Measurements from ENCODE around the gene RASGRF2.

Gene RASGRF2

DNA sequence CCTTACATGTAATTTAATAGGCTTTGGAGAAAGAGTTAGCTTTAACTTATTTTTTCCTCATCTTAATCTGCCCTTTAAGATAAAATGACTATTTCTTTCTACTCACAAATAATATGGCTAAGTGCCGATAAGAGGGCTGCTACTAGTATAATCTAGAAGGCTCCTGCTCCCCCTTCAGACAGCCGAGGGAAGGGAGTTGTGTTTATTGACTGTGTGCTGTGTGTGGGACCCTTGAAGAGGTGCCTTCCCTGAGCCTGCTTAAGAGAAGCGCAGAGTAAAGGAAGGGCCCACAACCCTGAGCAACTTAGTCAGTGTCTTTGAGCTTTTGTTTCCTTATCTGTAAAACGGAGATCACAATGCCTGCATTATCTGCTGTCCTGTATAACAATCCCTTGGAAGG is 244.9 kb downstream of the RASGRF2 start:
- no peak for DNase-seq

DNA sequence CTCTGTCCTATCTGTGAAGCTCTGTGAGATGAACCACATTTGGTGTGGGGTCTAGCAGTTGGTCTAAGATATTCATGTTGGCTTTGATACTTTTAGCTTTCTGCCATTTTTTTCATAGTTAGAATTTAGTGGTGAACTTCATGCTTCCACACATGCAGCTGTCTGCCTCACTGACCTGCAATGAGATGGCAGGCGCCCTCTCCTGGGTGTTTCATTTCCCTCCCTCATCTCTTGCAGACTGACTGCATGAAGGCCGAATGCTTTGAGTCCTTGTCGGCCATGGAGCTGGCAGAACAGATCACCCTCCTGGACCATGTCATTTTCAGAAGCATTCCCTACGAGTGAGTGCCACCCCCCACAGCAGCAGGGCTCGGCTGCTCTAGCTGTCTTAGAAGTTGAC is 246.8 kb downstream of the RASGRF2 start:
- no peak for DNase-seq

DNA sequence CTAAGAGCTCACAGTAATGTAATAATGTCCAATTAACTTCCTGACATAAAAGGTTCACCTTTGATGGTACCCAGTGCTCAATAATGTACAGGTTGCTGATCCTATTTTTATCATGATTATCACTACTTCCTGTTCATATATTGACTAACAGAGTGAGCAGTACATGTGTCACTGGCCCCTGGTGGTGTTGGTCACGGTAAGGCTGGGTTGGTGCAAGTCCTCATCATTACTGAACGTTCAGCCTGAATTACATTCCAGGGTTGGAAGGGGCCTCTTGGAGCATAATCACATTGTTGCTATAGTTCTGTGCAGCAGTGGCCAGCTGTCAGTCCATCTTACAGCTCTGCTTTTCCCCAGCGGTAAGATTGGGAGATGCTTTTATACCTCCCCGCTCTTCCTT is 248.7 kb downstream of the RASGRF2 start:
- no peak for DNase-seq

DNA sequence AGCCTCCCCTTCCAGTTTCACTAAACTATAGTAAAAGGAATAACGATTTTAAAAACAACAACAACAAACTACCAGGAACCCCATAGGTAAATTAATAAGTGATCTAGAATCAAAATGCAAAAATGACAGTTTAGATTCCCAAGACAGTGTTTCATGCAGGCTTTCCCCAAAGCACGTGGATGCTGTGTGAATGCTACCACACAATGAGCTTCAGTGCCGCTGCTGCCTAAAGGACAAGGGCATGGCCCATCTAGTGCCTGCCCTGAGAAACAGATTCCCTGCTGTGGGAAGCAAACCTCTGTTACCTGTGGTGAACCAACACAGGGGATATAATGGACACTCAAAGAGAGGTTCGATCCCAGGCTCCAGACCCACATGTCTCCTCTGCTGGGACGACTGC is 249.2 kb downstream of the RASGRF2 start:
- peak in 3 of 58 donors; percentile 12 to 24 (median 15) for DNase-seq

DNA sequence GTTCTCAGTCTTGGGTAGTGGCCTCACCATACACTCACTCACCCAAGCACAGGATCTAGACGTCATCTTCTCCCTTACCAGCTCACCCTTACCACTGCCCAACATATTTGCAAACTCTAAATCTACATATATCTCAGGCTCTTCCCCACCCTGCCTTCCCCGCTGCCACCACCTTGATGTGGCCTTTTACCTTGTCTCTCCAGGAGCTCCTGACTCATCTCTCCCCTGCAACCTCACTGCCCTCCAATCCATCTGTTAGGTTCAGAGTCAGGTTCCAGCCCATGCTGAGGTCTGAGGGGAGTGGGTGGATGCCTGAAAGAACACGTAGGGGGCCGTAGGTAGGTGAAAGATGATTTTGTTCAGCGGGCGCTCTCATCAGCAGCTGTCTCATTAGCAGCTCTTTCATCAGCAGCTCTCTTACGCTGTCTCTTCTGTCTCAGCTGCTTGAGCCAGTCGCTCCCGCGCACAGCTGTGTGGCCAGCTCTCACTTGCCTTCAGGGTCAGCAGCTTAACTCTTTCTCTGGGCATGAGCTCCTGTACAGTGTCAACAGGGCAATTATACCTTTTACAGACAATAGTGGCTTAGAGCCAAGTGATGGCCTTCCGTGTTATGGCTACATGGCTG is 249.8 kb downstream of the RASGRF2 start:
- peak in 3 of 58 donors; percentile 7 to 20 (median 15) for DNase-seq

DNA sequence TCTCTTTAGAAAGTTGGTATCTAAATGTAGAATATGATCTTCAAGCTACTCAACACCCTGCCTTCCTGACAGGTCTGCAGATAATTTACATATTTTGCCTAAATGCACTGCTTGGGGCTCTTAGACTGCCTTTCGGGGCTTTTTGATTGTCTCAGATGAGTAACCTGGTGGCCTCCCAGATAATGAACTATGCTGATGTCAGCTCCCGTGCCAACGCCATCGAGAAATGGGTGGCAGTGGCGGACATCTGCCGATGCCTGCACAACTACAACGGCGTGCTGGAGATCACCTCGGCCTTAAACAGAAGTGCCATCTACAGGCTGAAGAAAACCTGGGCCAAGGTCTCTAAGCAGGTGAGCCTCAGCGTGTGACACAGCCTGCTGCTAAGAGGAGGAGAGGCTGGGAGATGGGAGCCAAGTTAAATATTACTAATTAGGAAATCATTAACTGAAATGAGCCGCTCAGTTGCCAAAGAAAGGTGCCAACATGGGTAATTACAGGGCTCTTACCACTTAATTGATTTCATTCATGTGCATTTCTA is 252.1 kb downstream of the RASGRF2 start:
- DNase-seq, result no peak

DNA sequence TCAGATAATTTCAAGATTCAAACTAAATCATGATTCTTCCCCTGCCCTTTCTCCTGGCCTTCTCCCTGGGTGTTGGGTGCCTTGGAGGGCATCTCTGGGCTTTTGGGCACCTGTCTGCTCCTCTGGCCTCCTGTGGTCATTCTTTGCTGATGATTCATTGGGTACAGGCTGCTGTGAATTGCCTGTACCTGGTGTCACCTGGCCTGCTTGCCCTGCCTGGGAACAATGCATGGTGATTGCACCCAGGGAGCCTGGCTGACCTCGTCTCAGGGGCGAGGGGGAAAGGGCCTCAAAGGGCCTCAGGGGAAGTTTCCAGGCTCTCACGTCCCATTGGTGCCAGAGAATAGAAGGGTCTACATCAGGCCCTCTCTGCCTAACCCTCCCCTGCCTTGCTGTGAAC is 252.9 kb downstream of the RASGRF2 start:
- DNase-seq, result no peak

DNA sequence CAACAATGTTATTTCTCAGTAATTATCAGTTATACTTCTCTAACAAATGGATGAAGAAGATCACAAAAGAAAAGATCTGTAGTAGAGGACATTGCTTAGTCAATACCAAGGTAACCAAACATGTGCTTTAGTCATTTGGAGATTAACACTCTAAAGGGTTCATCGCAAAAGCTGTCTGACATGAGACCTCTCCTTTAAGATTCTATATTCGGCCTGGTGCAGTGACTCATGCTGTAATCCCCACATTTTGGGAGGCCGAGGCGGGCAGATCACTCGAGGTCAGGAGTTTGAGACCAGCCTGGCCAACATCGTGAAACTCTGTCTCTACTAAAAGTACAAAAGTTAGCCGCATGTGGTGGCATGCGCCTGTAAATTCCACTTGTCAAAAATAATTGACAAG is 254.7 kb downstream of the RASGRF2 start:
- DNase-seq, result no peak

DNA sequence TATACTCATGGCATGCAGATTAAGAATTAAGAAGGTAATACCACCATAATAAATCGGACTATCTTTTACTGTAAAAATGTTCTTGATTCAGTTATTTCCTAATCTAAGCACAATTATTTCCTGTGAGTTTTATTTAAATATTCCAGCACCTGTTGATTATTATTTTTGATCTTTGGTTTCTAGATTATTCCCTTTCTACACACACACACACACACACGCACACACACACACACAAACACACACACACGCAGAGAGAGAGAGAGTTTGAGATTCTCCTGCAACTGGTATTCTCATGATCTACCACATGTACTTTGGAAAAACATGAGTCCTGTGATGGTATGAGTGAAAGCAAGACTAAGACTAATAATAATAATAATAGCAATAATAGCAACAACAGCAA is 256.0 kb downstream of the RASGRF2 start:
- DNase-seq, result no peak

DNA sequence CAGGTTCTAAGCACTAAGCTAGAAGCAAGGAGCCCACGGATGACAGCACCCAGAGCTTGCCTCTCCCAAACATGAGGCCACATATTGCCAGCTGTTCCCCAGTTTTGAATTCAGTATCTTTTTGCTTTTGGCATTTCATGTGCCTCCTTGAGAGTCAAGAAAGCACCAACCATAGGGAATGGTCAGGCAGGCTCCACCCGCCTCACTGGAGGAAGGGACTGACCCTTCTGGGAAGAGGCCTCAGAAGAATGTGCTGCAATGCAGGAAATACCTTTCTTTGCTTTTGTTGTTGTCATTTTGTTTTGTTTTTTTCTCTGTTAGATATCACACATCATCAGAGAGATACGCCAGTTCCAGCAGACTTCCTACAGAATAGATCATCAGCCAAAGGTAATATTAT is 259.2 kb downstream of the RASGRF2 start:
- no peak for DNase-seq

DNA sequence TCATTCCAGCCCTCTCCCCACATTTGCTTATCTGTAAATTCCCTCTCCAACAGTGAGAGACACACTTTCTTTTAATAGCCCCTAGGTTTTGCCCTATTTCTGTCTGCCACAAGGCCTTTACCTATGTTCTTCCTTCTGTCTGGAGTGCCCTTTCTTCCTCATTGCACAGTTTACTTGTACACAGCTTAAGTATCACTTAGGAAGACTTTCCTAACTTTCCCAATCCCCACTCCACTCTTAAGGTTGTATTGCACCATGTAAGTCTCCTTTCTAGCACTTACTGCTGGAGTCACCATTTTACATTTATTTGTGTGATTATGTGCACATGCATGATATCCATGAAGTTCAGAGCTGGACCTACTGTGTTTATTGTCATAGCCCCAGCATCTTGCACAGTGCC is 262.1 kb downstream of the RASGRF2 start:
- DNase-seq, result no peak

DNA sequence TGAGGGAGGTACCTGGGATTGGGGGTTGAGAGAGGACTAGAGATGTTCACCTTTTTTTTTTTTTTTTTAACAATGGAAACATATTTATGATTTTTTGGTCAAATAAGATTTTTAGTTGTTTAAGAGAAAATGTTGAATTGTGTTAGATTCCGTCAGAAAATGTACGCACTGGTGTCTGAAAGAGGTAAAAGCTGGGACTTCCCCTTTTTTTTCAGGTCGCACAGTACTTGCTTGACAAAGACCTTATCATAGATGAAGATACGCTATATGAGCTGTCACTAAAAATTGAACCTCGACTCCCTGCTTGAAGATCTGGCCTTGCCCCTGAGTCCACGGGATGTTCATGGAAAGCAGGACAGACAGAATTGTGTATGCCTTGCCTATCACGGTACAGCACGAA is 265.3 kb downstream of the RASGRF2 start:
- no peak for DNase-seq

DNA sequence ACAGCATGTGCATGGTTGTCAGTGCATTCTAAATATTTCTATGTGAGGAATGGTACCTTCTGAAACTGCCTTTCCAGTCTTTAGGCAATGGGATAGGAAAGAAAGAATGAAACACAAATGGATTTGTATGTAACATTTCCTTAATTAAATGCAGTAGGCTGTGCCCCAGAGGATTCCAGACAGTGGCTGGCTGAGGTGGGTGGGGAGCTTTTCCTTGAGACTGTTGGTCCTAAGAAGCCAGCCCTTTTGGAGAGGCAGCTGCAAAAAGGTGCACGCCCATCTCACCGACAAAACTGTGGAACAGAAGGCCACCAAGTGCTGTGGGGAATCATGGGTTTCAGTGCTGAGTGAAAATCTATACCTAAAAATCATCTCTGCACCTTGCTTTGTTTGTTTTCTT is 266.1 kb downstream of the RASGRF2 start:
- no peak for DNase-seq

DNA sequence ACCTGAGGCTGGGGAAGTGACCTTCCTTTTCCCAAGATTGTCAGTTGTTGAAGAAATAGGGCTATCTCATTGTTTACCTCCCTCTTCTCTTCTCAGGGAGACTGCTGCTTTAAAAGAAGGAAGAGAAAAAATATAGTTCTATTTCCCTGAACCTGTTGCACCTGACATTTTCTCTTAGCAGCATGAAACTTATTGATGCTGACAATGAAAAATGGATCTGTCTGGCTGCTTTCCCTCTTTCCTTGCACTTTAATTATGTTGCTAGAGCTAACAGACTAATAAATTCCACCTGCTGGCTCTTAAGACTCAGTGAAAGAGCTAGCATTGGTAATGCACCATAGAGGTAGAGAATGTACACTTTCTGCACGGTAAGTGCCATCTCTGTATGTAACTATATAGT is 266.8 kb downstream of the RASGRF2 start:
- DNase-seq, result no peak

DNA sequence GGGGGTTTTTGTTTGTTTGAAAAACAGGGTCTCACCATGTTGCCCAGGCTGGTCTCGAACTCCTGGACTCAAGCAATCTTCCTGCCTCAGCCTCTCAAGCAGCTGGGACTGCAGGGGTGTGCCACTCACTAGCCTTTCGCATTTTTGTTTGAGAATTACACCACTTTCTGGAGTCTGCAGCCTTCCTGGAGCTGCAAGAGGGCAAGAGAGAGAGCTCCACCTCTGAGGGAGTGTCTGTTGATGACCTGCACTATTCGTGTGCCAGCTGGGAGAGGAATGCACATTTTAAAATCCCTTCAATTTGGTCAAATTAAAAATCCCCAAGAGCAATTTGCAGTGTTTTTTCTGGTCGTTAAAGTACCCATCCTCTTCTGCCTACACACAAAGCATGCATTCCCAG is 267.9 kb downstream of the RASGRF2 start:
- DNase-seq, result no peak

DNA sequence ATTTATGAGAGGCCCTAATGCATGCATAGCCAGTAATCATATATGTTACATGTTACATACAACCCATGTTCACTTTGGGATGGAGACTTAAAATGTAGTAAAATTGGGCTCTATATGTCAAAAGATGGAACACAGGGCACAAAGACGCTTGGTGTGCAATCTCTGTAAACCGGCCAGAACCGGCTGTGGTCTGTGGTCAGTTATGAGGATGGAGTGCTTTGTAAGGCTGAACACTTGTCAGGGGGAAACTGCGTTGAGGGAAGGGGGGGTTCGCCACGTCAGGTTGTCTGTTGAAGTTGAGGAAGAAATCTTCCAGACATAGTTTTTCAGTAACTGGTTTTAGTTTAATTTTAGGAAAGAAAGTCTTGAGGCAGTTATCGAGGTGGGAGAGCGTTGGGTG is 270.3 kb downstream of the RASGRF2 start:
- DNase-seq, result no peak

DNA sequence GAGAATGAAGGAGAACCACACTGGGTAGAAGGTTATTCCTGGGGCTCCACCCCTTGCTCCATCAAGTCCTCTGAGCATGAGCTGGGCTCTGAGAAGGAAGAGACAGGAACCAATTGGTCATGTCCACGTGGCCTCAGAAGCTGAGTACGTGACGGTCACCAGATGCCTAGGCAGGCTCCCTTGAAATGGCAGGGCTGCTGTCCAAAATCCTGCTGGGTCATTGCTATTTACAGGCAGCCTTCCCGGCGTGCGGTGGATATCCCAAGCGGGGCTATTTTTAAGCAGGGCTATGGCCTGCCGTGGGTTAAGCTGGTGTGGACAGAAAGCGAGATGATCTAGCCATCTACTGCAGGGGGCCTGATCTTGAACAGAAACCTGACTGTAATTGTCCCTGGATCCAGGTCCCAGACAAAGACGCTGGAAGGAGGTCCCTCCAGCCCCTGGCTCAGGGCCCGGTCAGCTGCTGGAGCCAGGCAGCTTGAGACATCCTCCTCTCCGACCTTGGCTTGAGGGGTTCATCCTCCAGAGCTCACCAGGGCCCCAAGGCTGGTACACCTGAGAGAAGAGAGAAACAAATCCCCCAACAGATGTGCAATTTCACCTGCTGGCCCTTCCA is 272.4 kb downstream of the RASGRF2 start:
- DNase-seq, result peak in 8 of 58 donors; percentile 9 to 51 (median 28)

DNA sequence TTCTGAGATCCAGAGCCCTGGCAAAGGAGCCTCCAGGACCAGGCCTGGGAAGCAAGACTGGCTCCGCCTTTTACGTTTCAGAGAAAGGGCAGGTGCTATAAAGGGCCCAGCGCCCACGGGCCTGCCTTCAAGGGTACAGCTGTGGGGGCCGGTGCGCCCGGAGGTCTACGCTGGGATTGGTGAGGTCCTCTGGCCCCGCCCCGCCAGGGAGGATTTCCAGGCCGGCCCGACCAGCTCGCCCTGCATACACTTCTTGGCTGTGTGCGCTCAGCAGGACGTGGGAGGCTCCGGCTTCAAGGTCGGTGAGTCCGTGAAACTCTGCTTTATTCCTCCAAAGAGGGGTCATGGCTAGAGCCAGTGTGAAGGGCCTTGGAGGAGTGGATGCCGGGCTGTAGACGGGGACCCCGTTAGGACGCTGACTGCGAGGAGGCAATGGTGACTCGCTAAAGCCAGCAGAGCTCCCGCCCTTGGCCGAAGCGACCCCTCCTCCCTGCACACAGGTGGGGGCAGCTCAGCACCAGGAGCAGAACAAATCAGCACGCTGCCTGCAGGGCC is 273.0 kb downstream of the RASGRF2 start, which contains the start of gene CKMT2:
Gene CKMT2 (plus strand): TSS at position 243 of the 555 bp plus-strand sequence. CDS start 17,811 bp downstream, outside the sequence.
- DNase-seq, result peak in 28 of 58 donors; percentile 17 to 61 (median 34)

DNA sequence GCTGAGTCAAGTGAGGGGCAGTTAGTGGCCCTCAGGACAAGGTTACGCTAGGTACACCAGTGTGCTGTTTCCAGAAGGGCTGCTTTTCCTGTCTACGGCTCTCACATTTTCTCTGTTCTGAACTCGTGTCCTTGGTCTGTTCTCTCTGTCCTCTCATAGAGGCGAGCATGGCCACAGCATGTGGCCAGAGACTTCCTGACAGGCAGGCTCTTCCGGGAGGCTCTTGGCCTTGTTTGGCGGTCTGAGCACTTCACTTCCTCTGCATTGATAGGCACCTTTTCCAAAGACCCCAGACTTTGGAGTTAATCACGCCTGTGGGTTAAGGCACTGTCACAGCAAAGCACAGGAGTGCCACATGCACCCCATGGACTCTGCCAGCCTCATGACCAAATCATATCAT is 274.1 kb downstream of the RASGRF2 start:
- no peak for DNase-seq

DNA sequence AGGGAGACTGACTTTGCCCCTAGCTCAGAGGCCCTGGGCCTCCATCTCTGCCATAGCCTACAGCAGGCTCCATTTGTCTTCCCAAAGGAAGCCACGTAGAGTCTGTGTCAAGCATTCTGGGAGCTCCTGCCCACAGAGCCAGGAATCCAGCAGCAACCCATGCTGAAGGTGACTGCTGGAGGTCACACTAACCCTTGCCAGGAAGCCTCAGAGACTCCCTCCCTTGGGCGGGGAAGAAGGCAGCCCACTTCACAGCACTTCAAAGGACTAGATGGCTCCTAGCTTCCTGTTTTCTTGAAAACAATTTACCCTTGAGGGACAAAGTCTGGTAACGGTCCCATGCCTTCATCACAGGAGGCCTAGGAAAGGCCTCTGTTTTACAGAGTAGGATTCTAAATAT is 274.6 kb downstream of the RASGRF2 start:
- DNase-seq, result no peak

DNA sequence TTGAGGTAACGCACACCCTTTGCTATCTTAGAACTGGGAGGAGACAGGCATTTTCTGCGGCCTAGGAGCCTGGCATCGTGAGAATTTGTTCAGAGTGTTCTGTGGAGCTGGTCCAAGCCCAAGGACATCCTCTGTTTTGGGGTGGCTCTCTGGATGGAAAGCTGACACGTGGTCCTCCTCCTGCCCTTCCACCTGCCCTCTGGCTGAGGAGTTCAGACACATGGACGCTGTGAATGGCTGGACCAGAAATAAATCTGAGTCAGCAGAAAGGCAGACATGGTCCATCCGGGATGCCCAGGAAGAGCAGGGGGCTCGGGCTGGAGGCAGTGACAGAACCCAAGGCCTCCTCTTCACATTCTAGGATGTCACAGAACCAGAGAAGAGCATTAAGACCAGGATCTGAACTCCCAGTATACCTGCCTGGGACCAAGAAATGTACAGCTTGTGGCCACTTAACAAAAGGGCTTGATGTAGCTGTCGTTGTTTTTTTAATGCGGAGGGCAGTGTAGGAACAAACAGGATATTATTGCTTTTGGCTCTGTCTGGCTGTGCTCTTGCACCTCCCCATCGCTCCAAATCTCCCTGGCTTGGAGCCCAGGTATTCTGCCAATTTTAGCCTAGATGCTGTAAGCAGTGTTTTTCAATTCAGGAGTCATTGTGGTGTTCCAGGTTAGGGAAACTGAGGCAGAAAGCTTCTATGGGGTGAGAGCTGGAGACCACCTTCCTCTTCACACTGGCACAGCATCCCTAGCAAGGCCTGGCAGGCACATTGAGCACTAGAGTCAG is 275.3 kb downstream of the RASGRF2 start:
- peak in 6 of 58 donors; percentile 15 to 43 (median 22) for DNase-seq

DNA sequence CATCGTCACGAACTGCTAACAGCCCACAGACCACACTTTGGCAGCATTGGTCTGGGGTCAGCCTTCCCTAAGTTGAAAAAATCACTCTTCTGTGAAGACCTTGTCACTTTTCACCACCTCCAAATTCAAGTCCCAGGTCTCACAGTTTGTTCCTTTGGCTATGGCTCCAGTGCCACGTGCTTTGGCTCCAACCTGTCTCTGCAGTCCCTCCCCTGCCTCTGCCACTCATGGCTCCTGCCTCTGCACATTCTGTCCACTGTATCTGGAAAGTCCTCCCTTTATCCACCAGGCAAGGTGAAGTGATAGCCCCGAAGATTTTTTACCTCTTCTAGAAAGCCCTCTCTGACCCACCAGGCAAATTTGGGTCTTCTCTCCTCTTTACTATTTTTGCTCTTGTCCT is 278.3 kb downstream of the RASGRF2 start:
- DNase-seq, result no peak
